Ovary (tissue), 9 donors: Measurements from ENCODE around the gene FAM193B. TPM values are rescaled to one million over a fixed set of nuclear protein-coding genes. Genes with fewer than 3 reads are reported as not detected.

Source experiments
- DNase-seq, 5 donors: peaks; one replicate each; pipeline ENCODE4 v3.0.0-alpha.2; 2019 to 2020
- H3K27ac ChIP-seq, 2 donors: fragments of 200-600 bp; one replicate each; pipeline versions ENCODE4 v1.5.1 to v1.8.0; 2019 to 2022
- H3K27me3 ChIP-seq: fragments of 200-600 bp; one replicate; pipeline ENCODE4 v1.8.0; 2022
- H3K36me3 ChIP-seq: fragments of 200-600 bp; sonication (generic); one replicate; pipeline ENCODE4 v1.5.1; 2019
- H3K4me1 ChIP-seq: one replicate; pipeline ENCODE4 v1.8.1; 2013; ENCODE audit warnings: mild to moderate bottlenecking, moderate library complexity; ENCODE audit not compliant: insufficient read depth
- H3K4me3 ChIP-seq: fragments of 200-600 bp; sonication (generic); one replicate; pipeline ENCODE4 v1.5.1; 2017
- H3K9me3 ChIP-seq, 2 donors: fragments of 200-600 bp in 1 of 2; sonication (generic) in 1 of 2; one replicate each; pipeline versions ENCODE4 v1.5.1 to v1.8.1; 2013 to 2019; ENCODE audit warnings: mild to moderate bottlenecking in 1 of 2, moderate library complexity in 1 of 2
- EP300 ChIP-seq: sonication (generic); formaldehyde crosslinking; IDR thresholded peaks from one replicate; pipeline ENCODE4 v1.6.1; 2017; ENCODE audit warnings: antibody characterized with exemption
- POLR2A ChIP-seq: fragments of 450-650 bp; IDR thresholded peaks from one replicate; pipeline ENCODE4 v1.6.1; 2017; ENCODE audit warnings: antibody characterized with exemption, mild to moderate bottlenecking, moderate library complexity
- WGBS, 3 donors: extraction: QIAGEN DNeasy Blood & Tissue Kit in 1 of 3; methylation state at CpG; one replicate each; pipeline versions ENCODE4 v1.1.5 to v1.1.7; 2013 to 2017; 5-methylcytosine and 5-hydroxymethylcytosine counted together
- intact Hi-C, 4 donors: fragments of 100-400 bp; cut with DNase I; formaldehyde crosslinking; loops; one replicate each; pipeline versions ENCODE4 v1.11.0 to v1.15.1; 2022 to 2023
- polyA plus RNA-seq, 2 donors: library from polyadenylated mRNA; stranded (reverse); fragments of 200-250 nt in 1 of 2; fragments of 350-450 nt in 1 of 2; fragmentation: Illumina TruSeq in 1 of 2; extraction: RNeasy Lipid Tissue Mini Kit (QIAGEN cat#74804) in 1 of 2; gene quantifications; one replicate each; pipeline ENCODE4 v1.2.3, GENCODE V29; 2013 to 2014
- total RNA-seq, 7 donors: library from RNA; depleted of rRNA in 2 of 7; stranded (reverse); fragments of >200 nt in 2 of 7; fragmentation: NEBNext Ultra II Directional in 3 of 7; extraction: Animal tissue kit (Norgen Biotek cat#: 25700) in 3 of 7; gene quantifications; one replicate each; pipeline versions ENCODE4 v1.1.0 to v1.2.4, GENCODE V29; 2016 to 2023
- TF ChIP-seq, protein P1 (sequence below), 3 donors: fragments of 450-650 bp in 2 of 3; fragments of 200-600 bp in 1 of 3; IDR thresholded peaks; one replicate each; pipeline versions ENCODE4 v1.5.1 to v1.8.0; 2016 to 2022; ENCODE audit warnings: antibody characterized with exemption in 3 of 3, mild to moderate bottlenecking in 1 of 3
- donor health status: DM: no; HTN: no; CAD: no; lungs with moderate emphysema.
- donor health status: DM: no; HTN: no; CAD: no.
- donor health status: Bipolar disorder and iron deficiency.
- donor health status: DM: yes; HTN: yes; CAD: no.
- donor health status: DM: no; HTN: no; CAD: no.
- donor health status: DM: yes; HTN: yes; CAD: no.

FAM193B gene
- total and polyA plus RNA-seq, 9 donors: 14.8 to 77.6 (median 64.3) TPM

DNA sequence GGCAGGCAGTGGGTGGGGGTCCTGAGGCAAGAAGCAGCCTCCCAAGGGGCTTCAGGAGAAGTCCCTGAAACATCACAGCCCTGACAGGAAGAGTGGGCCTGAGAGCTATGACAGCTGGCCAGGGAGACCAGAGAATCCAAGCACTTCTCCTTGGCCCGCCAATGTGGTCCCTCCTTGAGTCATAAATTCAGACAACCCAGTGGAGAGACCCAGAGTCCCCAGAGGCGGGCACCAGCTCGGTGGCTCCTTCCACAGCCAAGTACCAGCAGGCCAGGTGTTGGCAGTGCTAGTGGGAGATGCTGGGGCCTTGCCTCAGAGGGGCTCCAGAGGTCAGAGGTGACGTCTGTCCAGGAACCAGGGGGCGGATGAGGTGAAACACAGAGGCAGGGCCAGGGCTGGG, 43.2 kb downstream of the FAM193B start:
- Histone ChIP-seq H3K4me3 (no peak overlapping the region), H3K9me3 (no peaks in the 10 kb centered on the region), H3K36me3 (no peaks in the 10 kb centered on the region), H3K4me1 (peaks cover 4% of the 10 kb centered on the region), H3K27me3 (no peaks in the 10 kb centered on the region), H3K27ac (no peak overlapping the region)
- intact Hi-C loops: no loop called here
- DNase-seq: no peak
- 83 to 89% (median 86%) methylated on average over 5 of the region's 5 CpGs for WGBS, 3 donors
- TF ChIP-seq EP300 (no peak), POLR2A (no peak)
- TF ChIP-seq, protein P1, sequence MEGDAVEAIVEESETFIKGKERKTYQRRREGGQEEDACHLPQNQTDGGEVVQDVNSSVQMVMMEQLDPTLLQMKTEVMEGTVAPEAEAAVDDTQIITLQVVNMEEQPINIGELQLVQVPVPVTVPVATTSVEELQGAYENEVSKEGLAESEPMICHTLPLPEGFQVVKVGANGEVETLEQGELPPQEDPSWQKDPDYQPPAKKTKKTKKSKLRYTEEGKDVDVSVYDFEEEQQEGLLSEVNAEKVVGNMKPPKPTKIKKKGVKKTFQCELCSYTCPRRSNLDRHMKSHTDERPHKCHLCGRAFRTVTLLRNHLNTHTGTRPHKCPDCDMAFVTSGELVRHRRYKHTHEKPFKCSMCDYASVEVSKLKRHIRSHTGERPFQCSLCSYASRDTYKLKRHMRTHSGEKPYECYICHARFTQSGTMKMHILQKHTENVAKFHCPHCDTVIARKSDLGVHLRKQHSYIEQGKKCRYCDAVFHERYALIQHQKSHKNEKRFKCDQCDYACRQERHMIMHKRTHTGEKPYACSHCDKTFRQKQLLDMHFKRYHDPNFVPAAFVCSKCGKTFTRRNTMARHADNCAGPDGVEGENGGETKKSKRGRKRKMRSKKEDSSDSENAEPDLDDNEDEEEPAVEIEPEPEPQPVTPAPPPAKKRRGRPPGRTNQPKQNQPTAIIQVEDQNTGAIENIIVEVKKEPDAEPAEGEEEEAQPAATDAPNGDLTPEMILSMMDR (IDR thresholded peaks at IDR 0.05): no peak

DNA sequence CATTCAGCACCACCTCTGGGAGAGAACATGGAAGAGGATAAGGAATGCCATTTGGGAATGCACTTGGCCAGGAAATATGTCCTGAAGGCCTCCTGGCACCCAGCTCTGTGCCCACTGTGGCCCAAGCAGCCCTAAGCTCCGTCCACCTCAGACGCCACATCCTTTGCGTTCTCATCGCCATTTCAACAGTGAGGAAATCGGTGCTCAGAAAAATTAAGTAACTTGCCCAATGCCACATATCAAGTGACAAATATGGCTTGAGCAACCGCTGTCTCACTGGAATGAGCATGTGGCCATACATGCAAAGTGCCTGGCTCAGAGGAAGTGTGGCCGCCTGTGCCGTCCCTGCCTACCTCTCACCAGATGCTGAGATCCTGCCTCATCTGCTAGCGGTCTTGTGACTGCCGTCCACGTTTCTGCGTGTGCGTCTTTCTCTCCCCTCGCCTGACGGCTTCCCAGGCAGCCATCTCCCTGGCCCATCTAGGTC, 43.8 kb downstream of the FAM193B start:
- Histone ChIP-seq H3K9me3 (no peaks in the 10 kb centered on the region), H3K27me3 (no peaks in the 10 kb centered on the region), H3K4me3 (no peak overlapping the region), H3K36me3 (no peaks in the 10 kb centered on the region), H3K4me1 (no peaks in the 10 kb centered on the region), H3K27ac (no peak overlapping the region)
- intact Hi-C loops: no loop called here
- DNase-seq: no peak
- no peak for TF ChIP-seq EP300
- WGBS, 3 donors: 85 to 92% (median 90%) methylated on average over 15 of the region's 15 CpGs

DNA sequence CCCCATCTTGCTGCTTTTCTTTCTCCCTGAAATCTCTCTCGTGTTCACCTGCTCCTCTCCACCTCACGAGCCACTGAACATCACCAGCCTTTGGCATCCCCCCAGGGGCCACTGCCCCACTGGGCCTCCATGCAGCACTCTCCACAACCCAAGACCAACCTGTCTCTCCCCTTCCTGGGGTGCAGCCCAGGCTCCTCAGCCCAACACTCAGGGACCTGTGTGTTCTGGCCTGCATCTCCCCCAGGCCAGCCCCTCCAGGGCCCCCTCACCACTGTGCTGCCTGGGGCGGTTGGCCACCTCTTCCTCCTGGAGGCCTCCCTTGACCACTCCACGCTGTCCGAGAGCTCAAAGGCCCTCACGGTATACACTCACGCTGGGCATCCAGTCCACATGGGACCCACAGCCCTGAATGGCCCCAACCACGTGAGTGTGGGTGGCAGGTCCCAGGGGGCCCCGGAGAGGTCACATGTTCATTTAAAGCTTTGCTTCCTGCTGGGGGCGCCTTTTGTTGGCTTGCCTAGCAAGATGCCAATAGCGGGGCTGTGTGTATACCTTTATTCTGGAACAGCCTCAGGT, 44.3 kb downstream of the FAM193B start:
- intact Hi-C loops: loop anchor here in 1 of 4 donors (10.0 kb wide), 1 partner anchor 195 kb away; the partner anchor contains the start of gene MXD3
- no peaks in the 10 kb centered on the region for H3K36me3 ChIP-seq

DNA sequence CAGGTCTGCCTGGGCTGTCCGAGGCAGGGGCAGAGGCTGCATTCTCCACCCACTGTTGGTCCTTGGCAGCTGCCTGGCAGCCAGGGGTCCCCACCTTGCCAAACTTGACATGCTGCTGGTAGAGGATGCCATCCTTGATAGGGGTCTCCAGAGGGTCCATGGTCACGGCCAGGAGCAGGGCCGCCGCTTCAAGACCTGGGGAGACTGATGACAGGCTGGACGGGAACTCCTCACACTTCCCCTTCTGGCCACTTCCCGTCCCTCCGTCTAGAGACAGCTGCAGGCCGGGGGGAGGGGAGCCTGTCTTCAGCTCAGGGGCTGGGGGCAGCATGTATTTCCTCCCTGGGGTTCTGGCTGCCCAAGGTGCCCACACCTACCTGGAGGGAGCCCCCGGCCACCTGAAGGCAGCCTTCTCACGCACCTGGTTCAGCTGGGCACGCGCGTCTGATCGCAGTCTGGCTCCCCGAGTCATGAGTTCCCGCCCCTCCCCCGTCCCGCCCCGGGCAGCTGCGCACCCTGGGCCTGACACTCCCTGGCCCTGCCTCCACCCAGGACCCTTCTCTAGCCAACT, 44.9 kb downstream of the FAM193B start, which contains the start of gene DOK3:
Gene DOK3, minus strand, starts transcription at position 446 of the 571 bp plus-strand sequence. Its CDS starts 286 bp downstream, at position 160.
- Histone ChIP-seq H3K27ac (no peak within 1 kb of the TSS), H3K4me3 (no peak within 1 kb of the TSS)
- TF ChIP-seq, protein P1 (IDR thresholded peaks at IDR 0.05): no peak
- no peak for TF ChIP-seq EP300
- TF ChIP-seq POLR2A: no peak

More for the DNA sequence above, 44.3 kb downstream of the FAM193B start:
- H3K4me3 ChIP-seq: no peak overlapping the region
- no peak for DNase-seq
- no peaks in the 10 kb centered on the region for H3K27me3 ChIP-seq
- H3K27ac ChIP-seq: no peak overlapping the region
- H3K4me1 ChIP-seq: no peaks in the 10 kb centered on the region
- WGBS, 3 donors: 70 to 75% (median 72%) methylated on average over 11 of the region's 11 CpGs
- no peaks in the 10 kb centered on the region for H3K9me3 ChIP-seq
- TF ChIP-seq EP300 (no peak), POLR2A (no peak)
- TF ChIP-seq, protein P1 (IDR thresholded peaks at IDR 0.05): no peak

DNA sequence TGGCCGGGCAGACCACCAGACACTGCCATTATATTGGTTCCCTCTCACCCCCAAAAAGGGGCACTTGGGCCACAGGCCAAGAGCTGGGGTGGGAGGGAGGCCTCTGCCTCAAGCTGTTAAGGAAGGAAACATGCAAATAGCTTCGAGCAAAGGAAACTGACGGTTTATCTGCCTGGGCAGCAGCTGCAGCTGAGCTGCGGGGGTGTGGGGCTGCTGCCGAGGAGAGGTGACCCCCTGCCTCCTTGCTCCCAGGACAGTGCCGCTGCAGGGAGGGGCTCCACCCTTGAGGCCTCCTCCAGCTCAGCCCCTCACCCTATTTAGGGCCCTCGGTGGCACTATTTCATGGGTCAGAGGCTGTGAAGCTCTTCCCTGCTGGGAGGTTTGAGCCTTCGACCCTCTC, 45.5 kb downstream of the FAM193B start:
- Histone ChIP-seq H3K36me3 (no peaks in the 10 kb centered on the region), H3K27ac (no peak overlapping the region), H3K27me3 (no peaks in the 10 kb centered on the region), H3K4me3 (no peak overlapping the region), H3K9me3 (no peaks in the 10 kb centered on the region), H3K4me1 (no peaks in the 10 kb centered on the region)
- intact Hi-C loops: loop anchor here in 1 of 4 donors (10.0 kb wide), 1 partner anchor 194 kb away; the partner anchor contains the start of gene MXD3
- 22 to 30% (median 23%) methylated on average over 8 of the region's 8 CpGs for WGBS, 3 donors
- TF ChIP-seq, protein P1 (IDR thresholded peaks at IDR 0.05): no peak
- TF ChIP-seq POLR2A (no peak), EP300 (no peak)
- DNase-seq: no peak

More for the DNA sequence above, 44.9 kb downstream of the FAM193B start, which contains the start of gene DOK3:
- intact Hi-C loops: loop anchor here in 1 of 4 donors (10.0 kb wide), 1 partner anchor 195 kb away; the partner anchor contains the start of gene MXD3
- DNase-seq: peak in 1 of 5 donors; percentile 30
- no peaks in the 10 kb centered on the region for H3K27me3 ChIP-seq
- H3K36me3 ChIP-seq: no peaks in the 10 kb centered on the region
- 18 to 36% (median 34%) methylated on average over 19 to 20 of the region's 20 CpGs for WGBS, 3 donors
- no peaks in the 10 kb centered on the region for H3K9me3 ChIP-seq
- no peaks in the 10 kb centered on the region for H3K4me1 ChIP-seq
